Measurements from ENCODE around the gene IRX4. TPM values are rescaled to one million over a fixed set of nuclear protein-coding genes. Genes with fewer than 3 reads are reported as not detected.

Gene IRX4
- total RNA-seq, 1 experiment from 2014 or later, result 16.5 TPM

DNA sequence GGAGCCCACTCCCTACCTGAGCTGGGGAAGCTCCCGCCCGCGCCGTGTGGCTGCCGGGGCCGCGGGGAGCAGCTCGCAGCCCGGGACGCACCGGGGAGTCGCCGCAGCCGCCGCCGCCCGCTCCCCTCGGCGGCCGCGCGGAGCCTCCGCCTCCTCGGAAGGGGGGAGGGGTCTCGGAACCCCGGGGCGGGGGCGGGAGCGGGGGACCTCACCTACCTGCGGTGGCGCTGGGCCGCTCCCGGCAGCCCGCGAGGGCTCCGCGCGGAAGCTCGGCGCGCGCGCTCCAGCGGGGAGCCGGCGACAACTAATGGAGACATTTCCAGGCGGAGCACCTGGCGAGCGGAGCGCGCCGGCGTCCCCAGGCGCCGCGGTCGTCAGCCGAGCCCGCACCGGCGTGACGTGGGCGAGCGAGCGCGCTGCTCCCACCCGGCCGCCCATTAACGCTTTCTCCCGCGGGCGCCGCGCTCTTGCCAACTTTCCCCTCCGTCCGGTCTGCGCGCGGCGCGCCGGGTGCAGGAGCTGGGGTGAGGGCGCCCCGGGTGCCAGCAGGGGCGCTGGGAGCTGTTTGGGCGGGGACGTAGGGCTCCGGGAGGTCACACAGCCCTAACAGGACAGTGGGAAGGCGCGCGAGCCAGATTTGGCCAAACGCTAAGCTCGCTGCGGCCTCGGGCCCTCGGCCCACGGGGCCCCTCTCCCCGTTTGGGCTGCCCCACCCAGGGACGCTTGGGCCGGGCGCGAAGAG lies 4.3 kb upstream of the IRX4 start:
- Histone ChIP-seq H3K4me3 (replicated peaks in 1 of 2; ENCODE audit: low read depth in 1 of 2, low read length in 2 of 2) (no peak overlapping the region), H2AFZ (ENCODE audit: low read depth, low read length, poor library complexity, severe bottlenecking) (no peak overlapping the region)
- ATAC-seq, result no peak

More for the DNA sequence above, 4.3 kb upstream of the IRX4 start:
- Histone ChIP-seq H3K9me2 (ENCODE audit: insufficient read depth) (no peaks in the 10 kb centered on the region), H3K9ac (ENCODE audit: low read length) (no peak overlapping the region), H3K9me3 (ENCODE audit: control insufficient read depth in 1 of 2, insufficient read depth in 1 of 2, low read depth in 1 of 2, low read length in 2 of 2) (no peaks in the 10 kb centered on the region), H3K4me1 (ENCODE audit: control insufficient read depth in 1 of 2, insufficient read depth in 2 of 2, low read length in 2 of 2) (peaks cover 3 to 17% of the 10 kb centered on the region in 2 experiments; a peak in 3 of 4 replicates), H3K36me3 (ENCODE audit: control insufficient read depth in 1 of 2, insufficient read depth in 2 of 2, low read length in 2 of 2) (no peaks in the 10 kb centered on the region), H3K79me2 (ENCODE audit: insufficient read depth, low read length) (no peaks in the 10 kb centered on the region), H3K27me3 (ENCODE audit: insufficient read depth, low read length) (no peaks in the 10 kb centered on the region), H3K27ac (ENCODE audit: low read depth, low read length) (no peak overlapping the region), H3K4me2 (ENCODE audit: low read length) (no peak overlapping the region), H4K20me1 (ENCODE audit: insufficient read depth) (no peaks in the 10 kb centered on the region)
- CTCF ChIA-PET, result no interaction called here
- BruUV-seq (replicated peaks), result no TSS peak
- POLR2A ChIA-PET, result no interaction called here
- TF ChIP-seq CEBPB (IDR thresholded peaks at IDR 0.05; ENCODE audit: low read depth), result no peak
- TF ChIP-seq, protein P1, sequence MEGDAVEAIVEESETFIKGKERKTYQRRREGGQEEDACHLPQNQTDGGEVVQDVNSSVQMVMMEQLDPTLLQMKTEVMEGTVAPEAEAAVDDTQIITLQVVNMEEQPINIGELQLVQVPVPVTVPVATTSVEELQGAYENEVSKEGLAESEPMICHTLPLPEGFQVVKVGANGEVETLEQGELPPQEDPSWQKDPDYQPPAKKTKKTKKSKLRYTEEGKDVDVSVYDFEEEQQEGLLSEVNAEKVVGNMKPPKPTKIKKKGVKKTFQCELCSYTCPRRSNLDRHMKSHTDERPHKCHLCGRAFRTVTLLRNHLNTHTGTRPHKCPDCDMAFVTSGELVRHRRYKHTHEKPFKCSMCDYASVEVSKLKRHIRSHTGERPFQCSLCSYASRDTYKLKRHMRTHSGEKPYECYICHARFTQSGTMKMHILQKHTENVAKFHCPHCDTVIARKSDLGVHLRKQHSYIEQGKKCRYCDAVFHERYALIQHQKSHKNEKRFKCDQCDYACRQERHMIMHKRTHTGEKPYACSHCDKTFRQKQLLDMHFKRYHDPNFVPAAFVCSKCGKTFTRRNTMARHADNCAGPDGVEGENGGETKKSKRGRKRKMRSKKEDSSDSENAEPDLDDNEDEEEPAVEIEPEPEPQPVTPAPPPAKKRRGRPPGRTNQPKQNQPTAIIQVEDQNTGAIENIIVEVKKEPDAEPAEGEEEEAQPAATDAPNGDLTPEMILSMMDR (IDR thresholded peaks at IDR 0.05 in 2 of 3, conservative IDR thresholded peaks at IDR 0.05 in 1 of 3; ENCODE audit: borderline replicate concordance in 1 of 3, insufficient read depth in 1 of 3, low read depth in 2 of 3, low read length in 2 of 3), result no peak
- TF ChIP-seq SRF (IDR thresholded peaks at IDR 0.05; ENCODE audit: low read depth), result no peak
- TF ChIP-seq EGR1 (IDR thresholded peaks at IDR 0.05; ENCODE audit: low read depth), result no peak
- no peak for TF ChIP-seq EZH2phosphoT487 (IDR thresholded peaks at IDR 0.05; ENCODE audit: borderline replicate concordance)
- TF ChIP-seq, protein P2, sequence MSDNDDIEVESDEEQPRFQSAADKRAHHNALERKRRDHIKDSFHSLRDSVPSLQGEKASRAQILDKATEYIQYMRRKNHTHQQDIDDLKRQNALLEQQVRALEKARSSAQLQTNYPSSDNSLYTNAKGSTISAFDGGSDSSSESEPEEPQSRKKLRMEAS (IDR thresholded peaks at IDR 0.05), result no peak
- TF ChIP-seq ELF1 (IDR thresholded peaks at IDR 0.05; ENCODE audit: borderline replicate concordance, low read depth), result no peak
- no peak for TF ChIP-seq RAD21 (IDR thresholded peaks at IDR 0.05; ENCODE audit: low read depth)
- TF ChIP-seq JUND (IDR thresholded peaks at IDR 0.05), result no peak
- TF ChIP-seq, protein P3, sequence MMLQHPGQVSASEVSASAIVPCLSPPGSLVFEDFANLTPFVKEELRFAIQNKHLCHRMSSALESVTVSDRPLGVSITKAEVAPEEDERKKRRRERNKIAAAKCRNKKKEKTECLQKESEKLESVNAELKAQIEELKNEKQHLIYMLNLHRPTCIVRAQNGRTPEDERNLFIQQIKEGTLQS (IDR thresholded peaks at IDR 0.05), result no peak
- no peak for TF ChIP-seq FOSL1 (IDR thresholded peaks at IDR 0.05; ENCODE audit: low read depth)
- intact Hi-C loops (cut with micrococcal nuclease), result loop anchor here (10.0 kb wide), 1 partner anchor 128 kb away; no protein-coding TSS in a partner anchor
- no peak for DNase-seq (ENCODE audit: low read depth, low spot score)
- RAD21 ChIA-PET (ENCODE audit: low non-redundant PET in 1 of 2, low total read pairs in 2 of 2, uncharacterized antibody in 2 of 2, unreplicated experiment in 2 of 2), result no interaction called here

All from HCT116 (cell line).